Nephron progenitor cell (in vitro differentiated cells): Measurements from ENCODE around the gene UBE2U.
"Not testable (repeated sequence)": the region's sequence is repeated elsewhere in the genome, so short reads cannot be mapped to it uniquely, and the experiment has no call there.

Experiments used
- DNase-seq: peaks from one replicate; pipeline ENCODE4 v3.0.0; 2021
- H3K27ac Mint-ChIP-seq: 2 replicates; pipeline ENCODE4 v1.8.0; 2021; ENCODE audit warnings: mild to moderate bottlenecking, moderate library complexity, mixed read lengths
- H3K27me3 Mint-ChIP-seq: 2 replicates; pipeline ENCODE4 v1.8.0; 2021; ENCODE audit warnings: mild to moderate bottlenecking, low read depth, mixed read lengths; ENCODE audit not compliant: poor library complexity
- H3K36me3 Mint-ChIP-seq: 2 replicates; pipeline ENCODE4 v1.8.0; 2021; ENCODE audit warnings: low read depth, mixed read lengths
- H3K4me1 Mint-ChIP-seq: 2 replicates; pipeline ENCODE4 v1.8.0; 2021; ENCODE audit warnings: mixed read lengths
- H3K4me3 Mint-ChIP-seq: 2 replicates; pipeline ENCODE4 v1.8.0; 2021; ENCODE audit warnings: mild to moderate bottlenecking, moderate library complexity, mixed read lengths
- H3K9me3 Mint-ChIP-seq: 2 replicates; pipeline ENCODE4 v1.8.0; 2021; ENCODE audit warnings: mild to moderate bottlenecking, moderate library complexity, mixed read lengths
- CTCF ChIP-seq: fragments of 200-600 bp; sonication (generic); IDR thresholded peaks from 2 replicates; pipeline ENCODE4 v1.5.0; 2021; ENCODE audit warnings: antibody characterized with exemption

UBE2U gene

DNA sequence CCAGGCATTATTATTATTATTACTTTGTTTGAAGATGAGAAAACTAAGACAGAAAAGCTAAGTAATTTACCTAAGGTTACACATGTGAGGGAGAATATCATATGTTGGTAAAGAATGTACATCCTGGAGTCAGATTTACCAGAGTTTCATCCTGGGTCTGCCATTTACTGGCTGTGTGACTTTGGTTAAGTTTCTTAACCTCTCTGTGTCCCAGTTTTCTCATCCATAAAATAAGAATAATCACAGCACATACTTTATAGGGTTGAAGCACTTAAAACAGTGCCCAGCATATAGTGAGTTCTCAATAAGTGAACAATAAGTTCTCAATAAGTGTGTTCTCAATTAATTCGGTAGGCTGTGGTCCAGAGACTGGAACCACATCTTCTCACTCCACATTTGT is 32.5 kb downstream of the UBE2U start:
- TF ChIP-seq CTCF: no peak
- Mint-ChIP-seq H3K36me3 (no peaks in the 10 kb centered on the region), H3K4me1 (peaks cover 10% of the 10 kb centered on the region), H3K27me3 (peaks cover 4% of the 10 kb centered on the region), H3K27ac (no peak overlapping the region), H3K4me3 (no peak overlapping the region), H3K9me3 (no peaks in the 10 kb centered on the region)
- DNase-seq: no peak

DNA sequence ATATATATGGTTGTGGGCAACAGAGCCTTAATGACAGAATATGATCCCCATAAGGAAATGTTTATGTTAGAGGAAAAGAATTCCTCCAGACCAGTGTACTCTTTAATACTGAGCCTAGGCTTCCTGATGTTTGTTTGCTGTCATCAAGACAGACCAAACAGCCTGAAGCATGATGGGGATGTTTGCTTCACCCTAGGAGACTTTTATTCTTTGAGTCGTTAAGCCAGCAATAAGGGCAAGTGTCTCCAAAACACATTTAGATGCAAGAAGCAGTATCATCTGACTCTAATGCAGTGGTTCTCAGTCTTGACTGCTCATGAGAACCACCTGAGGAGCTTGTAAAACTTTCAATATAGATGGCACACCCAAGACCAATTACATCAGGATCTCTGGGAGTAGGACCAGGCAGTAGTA is 33.1 kb downstream of the UBE2U start:
- Mint-ChIP-seq H3K27me3 (peaks cover 4% of the 10 kb centered on the region), H3K27ac (no peak overlapping the region), H3K9me3 (no peaks in the 10 kb centered on the region), H3K36me3 (no peaks in the 10 kb centered on the region), H3K4me1 (peaks cover 5% of the 10 kb centered on the region), H3K4me3 (no peak overlapping the region)
- no peak for DNase-seq
- TF ChIP-seq CTCF: no peak

- not testable (repeated sequence) for H3K4me3 Mint-ChIP-seq, DNase-seq, H3K36me3 Mint-ChIP-seq, H3K27me3 Mint-ChIP-seq, H3K4me1 Mint-ChIP-seq, H3K27ac Mint-ChIP-seq, H3K9me3 Mint-ChIP-seq
Observed at GRCh38 chr1:64239519-64239918, 36.1 kb downstream of the UBE2U start.

- no peaks in the 10 kb centered on the region for H3K36me3 Mint-ChIP-seq
- peaks cover 9% of the 10 kb centered on the region for H3K4me1 Mint-ChIP-seq
- no peak overlapping the region for H3K27ac Mint-ChIP-seq
- no peak overlapping the region for H3K4me3 Mint-ChIP-seq
- no peaks in the 10 kb centered on the region for H3K9me3 Mint-ChIP-seq
- no peak for DNase-seq
- peaks cover 6% of the 10 kb centered on the region for H3K27me3 Mint-ChIP-seq
- no peak for TF ChIP-seq CTCF
Observed at GRCh38 chr1:64240206-64240605, 36.8 kb downstream of the UBE2U start.

DNA sequence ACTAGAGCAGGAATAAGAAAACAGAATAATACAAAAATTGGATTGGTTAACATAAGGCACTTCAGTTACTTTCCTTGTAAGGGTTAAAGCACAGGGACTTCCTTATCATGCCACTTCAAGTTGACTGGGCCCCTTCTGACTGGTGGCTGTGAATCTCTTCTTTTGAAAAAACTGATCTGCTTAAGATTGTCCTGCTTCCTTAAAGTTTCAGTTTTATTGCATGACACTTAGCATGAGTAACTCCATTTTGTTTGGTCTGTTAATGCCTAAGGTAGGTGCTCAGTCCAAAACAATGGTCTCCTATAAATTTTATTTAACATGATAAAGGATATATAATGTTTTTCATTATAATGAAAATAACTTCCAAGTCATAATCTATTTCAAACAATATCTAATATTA is 37.6 kb downstream of the UBE2U start:
- peaks cover 17% of the 10 kb centered on the region for H3K4me1 Mint-ChIP-seq
- H3K9me3 Mint-ChIP-seq: no peaks in the 10 kb centered on the region
- peaks cover 6% of the 10 kb centered on the region for H3K27me3 Mint-ChIP-seq
- H3K27ac Mint-ChIP-seq: no peak overlapping the region
- no peak overlapping the region for H3K4me3 Mint-ChIP-seq
- DNase-seq: no peak
- H3K36me3 Mint-ChIP-seq: no peaks in the 10 kb centered on the region
- no peak for TF ChIP-seq CTCF

DNA sequence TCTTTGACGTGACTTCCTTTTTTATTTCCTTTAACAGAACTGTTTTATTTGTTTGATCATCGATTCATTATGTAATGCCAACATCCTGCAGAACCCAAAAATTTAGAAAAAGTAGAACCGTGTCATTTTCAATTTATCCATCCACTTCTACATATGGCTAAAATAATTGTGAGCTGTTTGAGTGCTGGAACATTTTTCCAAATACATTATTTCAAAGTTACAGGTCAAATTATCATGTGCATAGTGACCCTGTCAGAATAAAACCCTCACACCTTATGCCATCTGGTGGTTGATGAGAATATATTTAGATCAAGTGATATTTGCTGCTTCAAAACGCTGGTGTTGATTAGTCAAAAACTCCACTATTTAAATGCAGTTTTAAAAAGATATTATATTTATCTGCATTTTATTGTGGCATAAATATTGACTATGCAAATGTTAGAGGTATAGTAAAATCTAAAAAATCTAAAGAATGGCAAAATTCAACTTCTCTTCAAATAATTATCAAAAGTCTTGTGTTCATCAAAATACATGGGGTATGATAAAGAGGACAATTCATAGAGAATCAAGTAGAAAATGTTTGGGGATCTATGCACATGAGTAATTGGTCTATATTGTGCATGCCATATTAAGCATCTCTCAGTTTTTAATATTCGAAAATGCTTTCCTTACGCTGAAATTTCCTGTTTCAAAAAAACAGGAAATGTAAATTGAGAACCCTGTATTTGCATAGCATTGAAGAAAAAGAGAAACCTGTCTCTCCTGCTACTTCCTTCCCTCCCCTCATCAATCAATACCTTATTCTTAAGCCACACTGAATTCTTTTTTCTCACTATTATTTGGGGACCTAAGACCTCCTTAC is 39.7 kb downstream of the UBE2U start:
- Mint-ChIP-seq H3K27me3 (peaks cover 6% of the 10 kb centered on the region), H3K4me1 (peaks cover 37% of the 10 kb centered on the region), H3K9me3 (no peaks in the 10 kb centered on the region), H3K4me3 (no peak overlapping the region), H3K36me3 (no peaks in the 10 kb centered on the region), H3K27ac (no peak overlapping the region)
- no peak for DNase-seq
- peak; percentile 47 for TF ChIP-seq CTCF
